VCaP (cell line): ENCODE data around the gene CPPED1.

Experiments
- H3K27ac ChIP-seq: fragments of 450-650 bp; 2 replicates; pipeline ENCODE4 v1.5.1; 2017
- TF ChIP-seq, protein P1 (sequence below): fragments of 450-650 bp; conservative IDR thresholded peaks from 2 replicates; pipeline ENCODE4 v1.5.1; 2017; ENCODE audit warnings: mild to moderate bottlenecking, moderate library complexity

CPPED1 gene

DNA sequence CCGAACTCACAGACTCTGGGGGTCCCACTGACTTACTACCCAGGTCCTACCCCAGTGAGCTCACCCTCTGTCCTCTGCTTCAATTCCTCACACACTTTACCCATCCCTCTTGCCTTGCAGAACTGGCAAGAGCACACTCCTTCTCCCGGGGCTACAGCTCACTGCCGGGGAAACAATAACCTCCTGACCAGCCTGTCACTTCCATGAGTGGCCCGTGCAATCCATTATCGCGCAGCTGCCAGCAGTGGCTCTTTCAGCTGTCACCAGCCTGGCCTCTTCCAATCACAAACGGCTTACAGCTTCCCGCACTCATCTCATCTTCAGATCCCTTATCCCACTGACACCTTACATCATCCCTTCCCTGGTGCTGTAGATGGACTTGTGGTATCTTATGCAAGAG, 79.5 kb downstream of the CPPED1 start:
- TF ChIP-seq, protein P1, sequence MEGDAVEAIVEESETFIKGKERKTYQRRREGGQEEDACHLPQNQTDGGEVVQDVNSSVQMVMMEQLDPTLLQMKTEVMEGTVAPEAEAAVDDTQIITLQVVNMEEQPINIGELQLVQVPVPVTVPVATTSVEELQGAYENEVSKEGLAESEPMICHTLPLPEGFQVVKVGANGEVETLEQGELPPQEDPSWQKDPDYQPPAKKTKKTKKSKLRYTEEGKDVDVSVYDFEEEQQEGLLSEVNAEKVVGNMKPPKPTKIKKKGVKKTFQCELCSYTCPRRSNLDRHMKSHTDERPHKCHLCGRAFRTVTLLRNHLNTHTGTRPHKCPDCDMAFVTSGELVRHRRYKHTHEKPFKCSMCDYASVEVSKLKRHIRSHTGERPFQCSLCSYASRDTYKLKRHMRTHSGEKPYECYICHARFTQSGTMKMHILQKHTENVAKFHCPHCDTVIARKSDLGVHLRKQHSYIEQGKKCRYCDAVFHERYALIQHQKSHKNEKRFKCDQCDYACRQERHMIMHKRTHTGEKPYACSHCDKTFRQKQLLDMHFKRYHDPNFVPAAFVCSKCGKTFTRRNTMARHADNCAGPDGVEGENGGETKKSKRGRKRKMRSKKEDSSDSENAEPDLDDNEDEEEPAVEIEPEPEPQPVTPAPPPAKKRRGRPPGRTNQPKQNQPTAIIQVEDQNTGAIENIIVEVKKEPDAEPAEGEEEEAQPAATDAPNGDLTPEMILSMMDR = no peak
- H3K27ac ChIP-seq = no peak overlapping the region

DNA sequence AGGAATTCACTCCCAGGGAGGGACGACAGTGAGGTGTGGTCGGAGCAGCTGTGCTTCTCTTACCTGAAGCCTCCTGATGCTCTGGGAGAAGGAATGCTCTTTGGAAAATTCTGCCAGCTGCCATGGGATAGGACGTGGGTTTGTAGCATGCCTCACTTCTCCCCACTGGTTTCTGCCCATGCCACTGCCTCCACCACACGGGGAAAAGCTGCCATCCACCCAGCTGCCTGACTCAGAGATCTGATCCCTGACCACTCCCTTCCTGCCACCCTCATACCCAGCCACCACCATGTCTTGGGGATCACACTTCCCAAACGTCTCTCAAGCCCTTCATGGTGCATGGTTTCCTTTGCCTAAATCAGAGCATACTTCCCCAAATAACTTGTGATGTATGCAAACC, 80.0 kb downstream of the CPPED1 start:
- TF ChIP-seq, protein P1 = no peak
- H3K27ac ChIP-seq = no peak overlapping the region

DNA sequence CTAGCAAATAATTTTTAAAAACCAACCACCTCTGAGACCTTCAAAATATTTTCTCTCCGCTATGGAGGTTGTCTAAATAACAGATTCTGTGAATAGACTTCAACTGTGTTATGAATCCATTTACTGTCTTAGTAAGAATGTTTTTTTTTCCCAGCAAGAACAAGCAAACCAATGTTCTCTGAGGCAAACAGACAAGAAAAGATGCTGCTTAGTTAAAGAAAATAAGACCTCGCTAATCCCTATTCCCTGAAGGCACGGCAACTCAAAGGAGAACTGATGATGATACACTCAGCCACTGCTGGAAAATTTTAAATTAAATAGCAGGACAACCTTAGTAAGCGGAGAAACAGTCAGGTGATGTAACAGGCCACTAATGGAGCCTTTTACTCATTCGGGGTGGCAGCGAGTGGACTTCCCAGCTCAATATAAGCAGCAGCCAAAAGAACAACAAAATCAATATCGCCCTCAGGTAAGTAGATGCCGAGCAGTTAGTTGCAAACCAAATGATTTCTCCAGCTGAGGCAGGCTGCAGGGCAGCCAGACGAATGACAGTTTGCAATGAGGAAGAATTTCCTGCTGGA, 81.8 kb downstream of the CPPED1 start:
- H3K27ac ChIP-seq = no peak overlapping the region
- TF ChIP-seq, protein P1 = no peak

DNA sequence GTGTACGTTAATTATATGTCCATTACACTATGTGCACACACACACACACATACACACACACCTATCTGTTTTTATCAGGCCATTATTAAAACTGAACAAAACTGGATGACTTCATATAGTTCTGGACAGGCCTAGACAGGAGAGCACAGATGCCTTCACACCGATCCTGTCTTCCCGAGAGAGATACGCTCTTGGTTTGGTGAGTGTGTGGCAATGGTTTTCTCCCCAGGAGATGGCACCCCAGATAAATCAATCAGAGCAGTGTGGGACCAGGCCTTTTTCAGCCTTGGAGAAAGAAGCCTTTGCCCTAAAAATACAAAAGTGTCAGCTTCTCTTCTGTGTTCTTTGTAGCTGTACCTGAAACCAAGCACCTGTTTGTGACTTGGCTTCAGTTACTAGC, 83.7 kb downstream of the CPPED1 start:
- TF ChIP-seq, protein P1 = no peak
- no peak overlapping the region for H3K27ac ChIP-seq

DNA sequence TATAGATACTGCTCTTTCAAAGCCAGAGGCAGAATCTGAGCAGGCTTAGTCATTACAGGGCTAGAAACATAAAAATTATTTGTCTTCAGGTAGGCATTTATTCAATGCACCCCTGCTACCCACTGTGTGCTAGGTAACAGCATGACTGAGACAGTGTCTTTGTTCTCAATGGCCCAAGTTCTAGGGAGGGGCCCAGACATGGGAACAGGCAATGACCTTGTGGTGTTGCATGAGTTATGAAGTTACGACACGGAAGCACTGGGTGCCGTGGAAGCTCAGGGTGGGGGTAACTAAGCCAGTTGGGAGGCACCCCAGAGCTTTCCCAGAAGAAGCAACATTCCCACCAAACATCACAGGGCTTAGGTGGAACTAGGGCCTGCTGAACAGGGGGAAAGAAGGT, 87.0 kb downstream of the CPPED1 start:
- TF ChIP-seq, protein P1 = no peak
- no peak overlapping the region for H3K27ac ChIP-seq

DNA sequence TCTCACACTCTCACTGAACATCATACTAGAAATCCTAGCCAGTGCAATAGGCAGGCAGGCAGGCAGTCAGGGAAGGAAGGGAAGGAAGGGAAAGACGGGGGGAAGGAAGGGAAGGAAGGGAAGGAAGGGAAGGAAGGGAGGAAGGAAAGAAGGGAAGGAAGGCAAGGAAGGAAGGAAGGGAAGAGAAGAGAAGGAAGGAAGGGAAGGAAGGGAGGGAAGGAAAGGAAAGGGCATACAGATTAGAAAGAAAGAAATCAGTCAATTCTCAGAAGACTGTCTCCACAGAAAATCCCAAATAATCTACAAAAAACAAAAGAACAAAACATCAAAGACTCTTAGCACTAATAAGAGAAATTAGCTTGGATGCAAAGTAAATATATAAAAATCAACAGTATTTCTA, 93.9 kb downstream of the CPPED1 start:
- H3K27ac ChIP-seq = no peak overlapping the region
- TF ChIP-seq, protein P1 = no peak

DNA sequence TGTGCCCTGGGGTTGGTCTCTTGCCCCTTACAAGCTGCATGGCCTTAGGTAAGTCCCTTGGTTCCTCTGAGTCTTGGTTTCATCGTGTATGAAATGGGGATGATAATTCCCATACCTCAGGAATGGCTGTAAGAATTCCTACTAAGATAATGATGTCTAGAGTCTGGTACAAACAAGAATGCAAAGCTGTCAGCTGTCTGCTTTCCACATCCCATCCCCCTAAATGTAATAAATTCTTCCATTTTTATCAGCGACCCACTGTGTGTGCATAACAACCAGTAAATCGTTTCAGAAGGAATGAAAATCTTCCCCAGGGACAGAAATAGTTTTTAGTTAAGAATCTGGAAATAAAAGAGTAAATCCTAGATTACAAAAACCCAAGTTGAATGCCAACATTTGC, 95.4 kb downstream of the CPPED1 start:
- H3K27ac ChIP-seq = no peak overlapping the region
- TF ChIP-seq, protein P1 = no peak

DNA sequence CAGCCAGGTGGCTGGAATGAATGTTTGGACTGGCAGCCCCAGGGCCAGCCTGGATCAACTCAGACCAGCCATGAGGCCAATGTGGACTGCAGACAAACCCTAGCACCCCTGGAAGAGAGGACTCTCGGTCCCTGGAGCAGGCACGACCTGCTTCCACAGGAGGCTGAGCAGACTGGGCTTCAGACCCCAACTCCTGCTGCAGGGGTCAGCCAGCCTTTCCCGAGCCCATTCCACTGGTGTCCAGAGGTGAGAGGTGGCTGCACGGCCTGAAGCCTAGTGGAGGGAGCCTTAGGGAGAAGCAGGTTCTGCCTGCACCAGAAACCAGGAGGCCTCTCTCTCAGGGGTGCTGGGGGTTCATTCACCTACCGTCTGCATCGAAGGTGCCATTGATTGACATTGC, 97.1 kb downstream of the CPPED1 start:
- H3K27ac ChIP-seq = no peak overlapping the region
- TF ChIP-seq, protein P1 = no peak
